VCaP (cell line): Measurements from ENCODE around the gene RSU1.

Source experiments
- H3K27ac ChIP-seq: fragments of 450-650 bp; 2 replicates; pipeline ENCODE4 v1.5.1; 2017
- TF ChIP-seq, protein P1 (sequence below): fragments of 450-650 bp; conservative IDR thresholded peaks from 2 replicates; pipeline ENCODE4 v1.5.1; 2017; ENCODE audit warnings: mild to moderate bottlenecking, moderate library complexity

RSU1 gene

DNA sequence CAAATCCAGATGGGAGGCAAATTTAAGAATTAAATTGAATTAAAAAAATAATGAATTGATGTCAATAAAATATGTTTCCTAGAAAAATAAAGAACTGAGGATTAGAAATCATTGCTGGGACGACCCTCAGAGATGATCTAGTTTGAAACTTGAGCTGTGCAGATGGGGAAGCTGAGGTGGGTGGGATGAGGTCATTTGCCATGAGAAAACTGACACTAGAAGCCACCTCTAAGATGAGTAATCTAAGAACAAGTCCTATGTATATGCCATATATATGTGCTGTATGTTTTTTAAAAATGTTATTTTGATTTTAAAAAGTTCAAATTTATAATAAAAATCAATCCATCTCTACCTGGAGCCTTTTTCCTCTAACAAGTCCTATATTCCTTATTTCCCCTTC lies 135.7 kb downstream of the RSU1 start:
- H3K27ac ChIP-seq: no peak overlapping the region
- TF ChIP-seq, protein P1, sequence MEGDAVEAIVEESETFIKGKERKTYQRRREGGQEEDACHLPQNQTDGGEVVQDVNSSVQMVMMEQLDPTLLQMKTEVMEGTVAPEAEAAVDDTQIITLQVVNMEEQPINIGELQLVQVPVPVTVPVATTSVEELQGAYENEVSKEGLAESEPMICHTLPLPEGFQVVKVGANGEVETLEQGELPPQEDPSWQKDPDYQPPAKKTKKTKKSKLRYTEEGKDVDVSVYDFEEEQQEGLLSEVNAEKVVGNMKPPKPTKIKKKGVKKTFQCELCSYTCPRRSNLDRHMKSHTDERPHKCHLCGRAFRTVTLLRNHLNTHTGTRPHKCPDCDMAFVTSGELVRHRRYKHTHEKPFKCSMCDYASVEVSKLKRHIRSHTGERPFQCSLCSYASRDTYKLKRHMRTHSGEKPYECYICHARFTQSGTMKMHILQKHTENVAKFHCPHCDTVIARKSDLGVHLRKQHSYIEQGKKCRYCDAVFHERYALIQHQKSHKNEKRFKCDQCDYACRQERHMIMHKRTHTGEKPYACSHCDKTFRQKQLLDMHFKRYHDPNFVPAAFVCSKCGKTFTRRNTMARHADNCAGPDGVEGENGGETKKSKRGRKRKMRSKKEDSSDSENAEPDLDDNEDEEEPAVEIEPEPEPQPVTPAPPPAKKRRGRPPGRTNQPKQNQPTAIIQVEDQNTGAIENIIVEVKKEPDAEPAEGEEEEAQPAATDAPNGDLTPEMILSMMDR: no peak

DNA sequence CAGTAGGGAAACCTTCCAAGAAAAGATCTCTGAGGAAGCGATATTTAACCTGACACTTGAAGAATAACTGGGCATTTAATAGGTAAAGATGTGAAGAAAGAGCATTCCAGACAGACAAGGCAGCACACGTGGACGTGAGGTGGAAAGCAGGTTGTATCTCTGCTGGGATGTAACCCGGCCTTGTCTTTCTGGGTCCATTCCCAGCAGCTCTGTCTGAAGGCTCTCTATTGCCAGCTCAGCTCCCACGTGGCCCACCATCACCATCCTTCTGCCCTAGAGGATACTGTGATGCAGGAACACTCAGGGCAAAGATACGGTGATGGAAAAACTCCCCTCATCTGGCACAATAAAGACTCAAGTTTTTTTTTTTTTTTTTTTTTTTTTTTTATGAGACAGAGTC lies 137.7 kb downstream of the RSU1 start:
- TF ChIP-seq, protein P1: no peak
- H3K27ac ChIP-seq: no peak overlapping the region

DNA sequence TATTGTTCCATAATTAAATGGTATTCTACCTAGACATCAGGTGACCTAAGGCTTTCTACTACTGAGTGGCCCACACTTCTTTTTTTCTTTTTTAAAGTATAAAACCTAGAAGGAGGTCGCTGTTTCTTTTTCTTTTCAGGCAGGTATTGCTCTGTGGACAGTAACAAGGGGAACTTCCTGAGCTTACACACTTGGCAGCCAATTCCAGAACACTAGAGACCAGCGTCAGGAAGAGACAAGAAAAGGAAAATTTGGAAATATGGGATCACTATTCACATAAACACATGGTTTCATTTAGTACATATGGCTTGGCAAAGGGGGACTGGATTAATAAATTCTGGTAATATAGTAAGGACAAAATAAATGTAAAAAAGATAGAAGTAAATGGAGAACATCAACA lies 141.9 kb downstream of the RSU1 start:
- no peak overlapping the region for H3K27ac ChIP-seq
- TF ChIP-seq, protein P1: no peak

DNA sequence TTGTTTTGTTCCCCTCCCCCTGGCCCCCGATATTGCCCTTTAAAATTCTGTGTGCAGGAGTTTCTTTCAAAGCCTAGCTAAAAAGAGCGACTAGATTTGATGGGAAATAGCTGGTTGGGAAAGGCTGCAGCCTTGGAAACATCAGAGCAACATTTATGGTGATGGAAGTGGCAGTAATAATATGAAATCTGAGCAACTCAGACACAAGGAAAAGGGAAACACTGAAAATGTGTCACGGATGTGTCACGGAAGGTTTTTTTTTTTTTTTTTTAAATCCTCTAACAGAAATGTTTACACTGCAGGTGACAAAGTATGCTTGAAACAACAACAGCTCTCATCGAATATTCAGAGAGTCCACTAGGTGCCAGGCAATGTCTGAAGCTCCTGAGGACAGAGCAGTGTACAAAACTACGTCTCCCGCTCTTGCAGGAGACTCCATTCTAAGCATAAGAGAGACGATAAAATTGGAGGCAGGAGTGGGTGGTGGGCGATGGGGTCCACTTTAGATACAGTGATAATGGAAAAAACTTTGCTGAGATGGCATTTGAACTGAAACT lies 143.0 kb downstream of the RSU1 start:
- TF ChIP-seq, protein P1: no peak
- no peak overlapping the region for H3K27ac ChIP-seq

DNA sequence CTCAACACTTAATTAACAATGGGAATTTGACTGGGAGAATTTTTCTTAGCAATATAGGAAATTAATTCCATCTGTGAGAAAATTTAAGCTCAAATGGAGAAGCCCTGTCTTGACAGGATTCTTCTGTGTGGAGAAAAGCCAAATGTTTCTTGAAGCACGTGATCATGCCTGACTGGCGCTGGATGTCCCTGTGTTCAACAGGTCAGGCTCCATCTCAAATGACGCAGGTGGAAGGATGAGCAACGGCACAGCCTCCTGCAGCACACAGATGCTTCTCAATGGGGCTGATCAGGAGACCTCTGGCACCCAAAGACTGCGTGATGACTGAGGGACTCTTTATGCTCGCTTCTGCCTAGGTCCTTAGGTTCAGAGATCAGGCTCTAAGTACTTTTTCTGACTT lies 143.8 kb downstream of the RSU1 start:
- H3K27ac ChIP-seq: no peak overlapping the region
- TF ChIP-seq, protein P1: no peak

DNA sequence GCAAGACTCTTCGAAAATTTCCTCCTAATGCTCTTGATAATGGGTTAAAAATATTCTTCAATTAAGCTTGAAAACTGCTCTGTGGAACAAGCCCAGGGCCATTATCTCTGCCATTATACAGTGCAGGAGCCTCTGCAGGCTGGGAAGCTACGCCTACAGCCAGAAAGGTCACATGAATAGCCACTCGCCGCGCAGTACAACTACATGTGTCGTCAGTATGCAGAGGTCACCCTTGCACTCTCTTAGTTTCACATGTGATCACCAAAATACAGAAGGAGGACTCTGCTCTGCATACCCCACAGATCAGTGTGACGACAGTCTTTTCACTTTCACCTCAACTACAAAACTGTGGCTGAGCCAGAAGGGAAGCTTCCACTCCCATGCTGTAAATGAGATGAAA lies 153.8 kb downstream of the RSU1 start:
- TF ChIP-seq, protein P1: no peak
- H3K27ac ChIP-seq: no peak overlapping the region

DNA sequence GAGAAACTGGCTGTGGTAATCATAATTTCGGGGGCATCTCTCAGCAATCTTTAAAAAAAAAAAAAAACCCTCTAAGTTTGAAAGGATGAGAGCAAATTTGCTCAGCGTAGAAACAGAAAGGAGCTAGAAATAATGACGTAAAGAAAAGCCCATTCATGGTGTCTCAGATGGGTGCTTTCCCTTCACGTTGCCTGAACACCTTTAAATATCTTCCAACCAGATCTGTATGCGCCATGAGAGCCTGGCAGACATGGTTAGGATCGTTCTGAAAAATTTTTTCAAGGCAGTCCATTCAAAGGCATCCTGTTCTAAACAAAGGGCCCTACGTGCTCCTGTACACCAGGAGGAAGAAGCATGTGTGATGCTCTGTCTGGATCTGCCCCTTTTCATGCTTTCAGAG lies 154.3 kb downstream of the RSU1 start:
- TF ChIP-seq, protein P1: no peak

More for the DNA sequence above, 154.3 kb downstream of the RSU1 start:
- H3K27ac ChIP-seq: no peak overlapping the region
